ENCODE data around the gene CDH18.

The CDH18 gene

DNA sequence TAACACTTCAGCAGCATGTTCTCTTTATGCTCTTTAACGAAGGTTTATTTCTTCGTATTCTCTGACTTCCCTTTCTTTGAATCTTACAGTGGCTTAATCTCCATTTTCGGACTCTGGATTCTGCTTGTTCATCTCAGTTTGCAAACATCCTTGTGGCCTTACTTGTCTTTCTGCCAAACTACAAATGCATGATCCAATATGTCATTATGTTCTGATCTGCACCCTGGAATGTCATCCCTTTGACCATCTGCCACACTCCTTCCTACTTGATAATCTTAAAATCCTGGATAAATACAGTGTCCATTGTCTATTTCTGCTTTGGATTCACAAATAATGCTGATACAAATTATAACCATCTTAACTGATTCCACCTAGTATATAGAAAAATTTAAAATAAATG, 499.2 kb downstream of the CDH18 start:
- TF ChIP-seq, protein P1, sequence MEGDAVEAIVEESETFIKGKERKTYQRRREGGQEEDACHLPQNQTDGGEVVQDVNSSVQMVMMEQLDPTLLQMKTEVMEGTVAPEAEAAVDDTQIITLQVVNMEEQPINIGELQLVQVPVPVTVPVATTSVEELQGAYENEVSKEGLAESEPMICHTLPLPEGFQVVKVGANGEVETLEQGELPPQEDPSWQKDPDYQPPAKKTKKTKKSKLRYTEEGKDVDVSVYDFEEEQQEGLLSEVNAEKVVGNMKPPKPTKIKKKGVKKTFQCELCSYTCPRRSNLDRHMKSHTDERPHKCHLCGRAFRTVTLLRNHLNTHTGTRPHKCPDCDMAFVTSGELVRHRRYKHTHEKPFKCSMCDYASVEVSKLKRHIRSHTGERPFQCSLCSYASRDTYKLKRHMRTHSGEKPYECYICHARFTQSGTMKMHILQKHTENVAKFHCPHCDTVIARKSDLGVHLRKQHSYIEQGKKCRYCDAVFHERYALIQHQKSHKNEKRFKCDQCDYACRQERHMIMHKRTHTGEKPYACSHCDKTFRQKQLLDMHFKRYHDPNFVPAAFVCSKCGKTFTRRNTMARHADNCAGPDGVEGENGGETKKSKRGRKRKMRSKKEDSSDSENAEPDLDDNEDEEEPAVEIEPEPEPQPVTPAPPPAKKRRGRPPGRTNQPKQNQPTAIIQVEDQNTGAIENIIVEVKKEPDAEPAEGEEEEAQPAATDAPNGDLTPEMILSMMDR (IDR thresholded peaks at IDR 0.05; ENCODE audit: extremely low read depth, insufficient read depth, missing control alignments) = no peak
- DNase-seq (ENCODE audit: low spot score) = no peak
- in situ Hi-C loops (cut with MboI; ENCODE audit: low pct_unique_long_range_greater_than_20kb, low sequenced_read_pairs, unreplicated experiment) = no loop called here

GRCh38 chr5:19487480-19487879, 500.5 kb downstream of the CDH18 start:
- in situ Hi-C loops (cut with MboI; ENCODE audit: low pct_unique_long_range_greater_than_20kb, low sequenced_read_pairs, unreplicated experiment) = no loop called here
- DNase-seq (ENCODE audit: low spot score) = no peak
- TF ChIP-seq, protein P1 (IDR thresholded peaks at IDR 0.05; ENCODE audit: extremely low read depth, insufficient read depth, missing control alignments) = no peak

GRCh38 chr5:19479562-19479961, 508.4 kb downstream of the CDH18 start:
- in situ Hi-C loops (cut with MboI; ENCODE audit: low pct_unique_long_range_greater_than_20kb, low sequenced_read_pairs, unreplicated experiment) = no loop called here
- TF ChIP-seq, protein P1 (IDR thresholded peaks at IDR 0.05; ENCODE audit: extremely low read depth, insufficient read depth, missing control alignments) = no peak
- no peak for DNase-seq (ENCODE audit: low spot score)

DNA sequence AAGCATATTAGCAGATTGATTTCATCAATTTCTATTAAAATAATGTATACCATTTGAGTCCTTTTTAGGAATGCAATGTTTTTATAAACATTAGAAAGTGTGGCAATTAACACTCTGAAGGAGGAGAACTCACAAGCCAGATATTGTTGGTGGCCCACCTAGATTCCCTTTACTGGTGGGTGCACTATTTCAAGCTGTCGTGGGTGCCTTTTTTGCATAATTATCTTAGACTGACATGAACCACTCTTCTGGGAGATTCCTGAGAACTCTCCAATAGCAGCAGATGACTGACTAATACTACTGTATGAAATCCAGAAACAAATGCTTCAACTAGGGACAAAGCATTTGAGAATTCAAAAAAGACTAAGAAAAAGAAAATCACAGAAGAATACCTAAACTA, 526.0 kb downstream of the CDH18 start:
- no peak for DNase-seq (ENCODE audit: low spot score)
- TF ChIP-seq, protein P1 (IDR thresholded peaks at IDR 0.05; ENCODE audit: extremely low read depth, insufficient read depth, missing control alignments) = no peak
- in situ Hi-C loops (cut with MboI; ENCODE audit: low pct_unique_long_range_greater_than_20kb, low sequenced_read_pairs, unreplicated experiment) = no loop called here

GRCh38 chr5:19424506-19424905, 563.5 kb downstream of the CDH18 start:
- in situ Hi-C loops (cut with MboI; ENCODE audit: low pct_unique_long_range_greater_than_20kb, low sequenced_read_pairs, unreplicated experiment) = no loop called here
- TF ChIP-seq, protein P1 (IDR thresholded peaks at IDR 0.05; ENCODE audit: extremely low read depth, insufficient read depth, missing control alignments) = no peak
- no peak for DNase-seq (ENCODE audit: low spot score)

Data from GM13977 (cell line).